GM19099 (cell line): ENCODE results near the gene DNAJC16.
A peak's percentile ranks its signal among the peaks of the same experiment; 100 is the strongest.

Source experiments
- POLR2A ChIP-seq: IDR thresholded peaks from 3 replicates; pipeline ENCODE4 v1.6.1; 2011; ENCODE audit warnings: low read depth; ENCODE audit not compliant: insufficient read length; ENCODE audit errors: extremely low read depth

Gene DNAJC16

GRCh38 chr1:15506831-15507230, 19.8 kb upstream of the DNAJC16 start:
- TF ChIP-seq POLR2A = no peak

- TF ChIP-seq POLR2A = no peak
Measured at GRCh38 chr1:15507278-15507677, 19.4 kb upstream of the DNAJC16 start.

GRCh38 chr1:15508700-15509487, 17.8 kb upstream of the DNAJC16 start:
- no peak for TF ChIP-seq POLR2A

GRCh38 chr1:15509586-15509985, 17.1 kb upstream of the DNAJC16 start:
- TF ChIP-seq POLR2A = no peak

- no peak for TF ChIP-seq POLR2A
Measured at GRCh38 chr1:15510611-15511405, 15.8 kb upstream of the DNAJC16 start.

GRCh38 chr1:15513192-15513591, 13.5 kb upstream of the DNAJC16 start:
- no peak for TF ChIP-seq POLR2A

GRCh38 chr1:15513919-15514318, 12.7 kb upstream of the DNAJC16 start:
- no peak for TF ChIP-seq POLR2A

GRCh38 chr1:15515022-15515663, 11.5 kb upstream of the DNAJC16 start:
- TF ChIP-seq POLR2A = no peak

- no peak for TF ChIP-seq POLR2A
Measured at GRCh38 chr1:15519625-15520024, 7.0 kb upstream of the DNAJC16 start.

GRCh38 chr1:15522551-15522950, 4.1 kb upstream of the DNAJC16 start:
- TF ChIP-seq POLR2A = no peak

GRCh38 chr1:15523104-15524020, 3.3 kb upstream of the DNAJC16 start:
- TF ChIP-seq POLR2A = no peak

- peak; percentile 82 for TF ChIP-seq POLR2A
Measured at GRCh38 chr1:15524021-15524282, 2.7 kb upstream of the DNAJC16 start, which contains the start of gene CASP9. Gene CASP9 (minus strand): TSS chr1:15524215. CDS start chr1:15524200, 15 bp downstream.

- no peak for TF ChIP-seq POLR2A
Measured at GRCh38 chr1:15524283-15525049, 2.2 kb upstream of the DNAJC16 start.
